Left lobe of liver (tissue), 2 donors: ENCODE data around the gene NEURL3. TPM values are rescaled to one million over a fixed set of nuclear protein-coding genes. Genes with fewer than 3 reads are reported as not detected.
A peak's percentile ranks its signal among the peaks of the same experiment; 100 is the strongest.
"Not testable (repeated sequence)": the region's sequence is repeated elsewhere in the genome, so short reads cannot be mapped to it uniquely, and the experiment has no call there.

Source experiments
- ATAC-seq: fragments of 200-7000 bp; cut with Tn5 transposase; one replicate; pipeline ENCODE4 v1.9.1; 2020; ENCODE audit warnings: mild to moderate bottlenecking, moderate library complexity
- DNase-seq: peaks from one replicate; pipeline ENCODE4 v3.0.0-alpha.2; 2020; ENCODE audit warnings: low spot score
- total RNA-seq: library from RNA; stranded (reverse); gene quantifications from one replicate; pipeline ENCODE4 v1.2.1, GENCODE V29; 2021
- donor health status: DM: no; HTN: no; CAD: no; lungs with moderate emphysema.
- donor health status: DM: no; HTN: yes; CAD: no.

Gene NEURL3
- total RNA-seq, 1 donor from 2014 or later = 0.43 TPM

DNA sequence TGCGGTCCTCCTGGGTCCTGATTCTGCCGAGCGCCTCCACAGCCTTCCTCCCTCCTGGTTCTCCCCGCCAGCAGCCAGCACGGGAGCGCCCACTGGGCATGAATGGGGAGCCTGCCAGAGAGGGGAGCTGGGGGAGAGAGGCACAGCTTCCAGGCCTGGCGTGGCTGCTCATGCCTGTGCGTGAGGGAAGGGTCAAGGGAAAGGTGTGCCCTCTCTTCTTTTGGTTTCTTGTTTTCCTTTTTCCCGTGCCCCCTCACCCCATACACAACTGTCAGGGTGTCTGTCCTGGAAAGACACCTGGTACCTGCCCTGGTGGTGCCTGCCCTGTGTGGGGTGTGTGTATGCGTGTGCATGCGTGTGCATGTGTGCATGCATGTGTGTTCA lies 4.7 kb upstream of the NEURL3 start:
- ATAC-seq (no peak), DNase-seq (no peak)

DNA sequence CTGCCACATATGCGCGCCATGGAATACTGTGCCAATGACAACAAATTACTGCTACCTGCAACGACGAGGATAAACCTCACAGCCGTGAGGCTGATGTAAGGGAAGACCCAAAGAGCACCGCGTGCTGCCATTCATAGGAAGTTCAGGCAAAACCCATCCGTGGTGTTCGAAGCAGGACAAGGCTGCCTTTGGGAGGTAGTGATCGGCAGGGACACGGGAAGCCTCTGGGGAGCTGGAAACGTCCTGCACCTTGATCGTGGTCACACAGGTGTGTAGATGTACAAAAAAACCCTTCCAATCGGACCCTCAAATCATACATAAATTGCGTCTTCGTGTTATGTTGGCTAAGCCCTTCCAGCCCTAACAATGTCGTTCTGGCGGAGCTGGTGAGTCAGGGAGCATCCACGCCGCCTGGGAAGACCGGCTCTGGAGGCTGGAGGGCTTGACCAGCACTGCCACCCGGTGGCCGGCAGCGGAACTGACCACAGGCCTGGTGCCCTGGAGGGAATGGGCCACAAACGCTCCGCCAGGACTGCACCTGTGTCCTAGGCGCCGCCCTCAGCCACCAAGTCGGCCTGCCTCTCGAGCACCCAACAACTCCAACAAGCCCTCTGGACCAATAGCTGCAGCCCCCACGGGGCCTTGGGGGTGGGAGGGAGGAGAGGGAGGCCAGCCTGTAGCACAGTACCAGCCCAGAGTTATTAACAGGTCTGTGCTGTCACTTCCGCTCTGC lies 4.1 kb upstream of the NEURL3 start:
- ATAC-seq (peak; percentile 86), DNase-seq (peak; percentile 89)

DNA sequence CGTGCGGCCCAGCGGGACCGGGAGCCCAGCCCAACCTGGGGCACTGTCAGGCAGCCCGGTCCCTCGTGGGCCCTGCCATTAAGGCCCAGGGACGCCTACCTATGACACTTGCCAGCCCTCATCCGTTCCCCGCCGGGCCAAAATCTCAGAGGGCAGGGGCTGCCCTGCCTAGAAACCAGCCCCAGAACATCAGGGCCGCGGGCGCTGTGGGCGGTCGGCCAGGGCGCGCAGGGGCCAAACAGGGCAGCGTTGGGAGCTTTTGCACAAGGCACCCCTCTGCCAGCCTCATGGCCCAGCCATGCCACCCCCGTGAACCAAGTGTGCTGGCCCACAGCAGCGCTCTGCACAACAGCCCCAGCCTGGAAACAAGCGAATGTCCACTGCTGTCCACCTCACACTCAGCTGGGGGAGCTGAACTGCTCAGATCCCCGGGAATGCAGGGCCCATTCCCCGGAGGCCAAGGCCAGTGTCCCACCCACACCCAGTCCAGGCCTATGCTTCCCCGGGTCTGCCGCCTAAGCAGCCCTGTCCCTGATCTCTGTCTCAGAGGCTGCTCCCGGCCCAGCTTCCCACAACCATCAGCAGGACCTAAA lies 3.5 kb upstream of the NEURL3 start:
- ATAC-seq (no peak), DNase-seq (no peak)

DNA sequence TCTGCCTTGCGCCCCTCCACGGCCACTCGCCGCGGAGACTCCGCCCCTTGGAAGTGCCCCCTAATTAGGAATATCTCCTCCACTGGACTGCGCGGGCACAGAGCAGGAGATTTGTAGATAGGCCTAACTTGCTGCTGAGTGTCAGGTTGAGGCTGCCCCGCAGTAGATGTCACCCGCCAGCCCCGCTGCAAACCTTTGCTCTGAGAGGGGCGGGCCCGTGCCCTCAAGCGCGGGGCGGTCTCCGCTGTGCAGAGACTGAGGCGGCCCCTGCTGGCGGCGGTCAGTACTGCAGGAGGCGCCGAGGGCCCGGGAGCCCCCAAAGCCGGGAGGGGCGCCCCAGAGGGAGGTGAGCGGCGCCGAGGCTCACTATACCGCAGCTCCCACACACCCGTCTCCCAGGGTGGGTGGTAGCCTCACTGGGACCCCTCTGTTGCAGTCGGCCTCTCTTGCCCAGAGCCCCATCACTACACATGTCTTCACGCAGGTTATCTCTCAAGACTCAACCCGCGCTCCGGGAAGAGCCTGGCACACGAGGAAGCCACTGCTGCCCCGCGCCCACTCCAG lies 2.9 kb upstream of the NEURL3 start:
- ATAC-seq = peak; percentile 82
- peak; percentile 80 for DNase-seq

DNA sequence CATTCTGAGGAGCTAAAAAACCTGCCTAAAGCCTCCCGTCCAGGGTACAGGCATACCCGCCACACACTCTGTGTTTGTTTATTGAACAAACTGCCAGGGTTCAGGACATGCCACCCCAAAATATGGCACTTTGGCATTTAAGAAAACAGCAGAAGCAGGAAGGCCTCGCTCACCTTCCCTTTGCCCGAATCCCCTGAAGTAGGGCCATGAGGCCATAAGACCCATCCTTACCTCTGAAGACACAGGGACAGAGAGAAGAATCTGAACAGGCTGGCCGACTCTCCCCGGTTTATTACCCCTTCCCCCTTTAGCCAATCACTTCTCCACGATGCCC lies 1.7 kb upstream of the NEURL3 start:
- ATAC-seq (no peak), DNase-seq (no peak)

DNA sequence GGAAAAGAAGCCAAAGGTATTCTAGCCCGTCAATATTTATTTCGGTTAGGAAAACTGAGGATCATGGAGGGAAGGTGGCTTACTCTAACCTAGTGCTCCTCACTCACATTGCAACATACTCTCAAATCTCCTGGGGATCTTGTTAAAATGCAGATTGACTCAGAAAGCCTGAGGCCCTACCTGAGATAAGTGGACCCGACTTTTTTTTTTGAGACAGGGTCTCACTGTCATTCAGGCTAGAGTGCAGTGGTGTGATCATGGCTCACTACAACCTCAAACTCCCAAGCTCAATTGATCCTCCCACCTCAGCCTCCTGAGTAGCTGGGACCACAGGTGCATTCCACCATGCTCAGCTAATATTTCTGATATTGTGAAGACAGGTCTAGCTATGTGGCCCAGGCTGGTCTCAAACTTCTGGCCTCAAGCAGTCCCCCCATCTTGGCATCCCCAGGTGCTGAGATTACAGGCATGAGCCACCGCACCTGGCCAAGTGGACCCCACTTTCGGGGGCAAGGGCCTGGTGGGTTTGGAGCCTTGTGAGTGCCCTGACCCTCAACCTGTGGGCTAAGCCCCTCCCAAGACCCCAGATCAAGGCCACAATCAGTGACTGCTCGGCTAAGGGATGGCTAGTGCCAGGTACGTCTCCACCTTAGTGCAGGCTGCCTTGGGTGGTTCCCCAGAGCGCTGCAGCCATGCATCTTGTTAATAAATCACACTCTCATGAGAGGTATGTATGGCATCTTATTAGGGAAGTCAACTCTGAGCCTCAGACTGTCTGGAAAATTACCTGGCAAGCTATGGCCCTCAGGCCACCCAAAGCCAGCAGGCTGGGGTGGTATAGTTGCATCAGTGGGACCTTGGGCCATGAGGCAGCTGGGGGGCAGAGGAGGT lies 1.1 kb upstream of the NEURL3 start:
- ATAC-seq (no peak), DNase-seq (no peak)

DNA sequence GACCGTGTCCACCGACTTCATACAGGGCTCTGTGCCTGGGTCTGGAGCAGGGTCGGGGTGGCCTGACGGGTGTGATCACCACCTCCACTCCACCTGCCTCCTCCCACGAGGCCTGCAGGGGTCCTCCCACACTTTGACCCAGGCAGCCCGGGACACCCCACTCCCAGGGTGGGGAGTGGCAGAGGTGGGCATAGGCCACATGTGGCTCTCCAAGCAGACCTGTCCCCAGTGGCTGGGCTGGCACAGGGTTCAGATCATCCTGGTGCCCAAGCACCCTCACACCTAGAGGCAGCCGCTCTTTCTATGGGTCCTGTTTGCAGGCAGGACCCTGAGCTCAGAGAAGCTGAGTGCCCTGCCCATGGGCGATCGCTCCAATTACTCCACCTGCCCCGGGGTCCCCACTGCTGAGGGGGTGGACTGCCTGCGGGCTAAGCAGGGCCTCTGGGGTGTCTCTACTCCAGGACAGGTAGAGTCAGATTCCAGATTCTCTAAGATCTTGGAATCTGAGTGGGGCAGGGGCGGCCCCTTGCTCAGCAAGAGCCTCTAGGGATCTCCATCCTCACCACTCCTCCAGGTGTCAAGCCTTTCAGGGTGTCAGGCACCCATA lies 1.4 kb downstream of the NEURL3 start:
- ATAC-seq (no peak), DNase-seq (no peak)

DNA sequence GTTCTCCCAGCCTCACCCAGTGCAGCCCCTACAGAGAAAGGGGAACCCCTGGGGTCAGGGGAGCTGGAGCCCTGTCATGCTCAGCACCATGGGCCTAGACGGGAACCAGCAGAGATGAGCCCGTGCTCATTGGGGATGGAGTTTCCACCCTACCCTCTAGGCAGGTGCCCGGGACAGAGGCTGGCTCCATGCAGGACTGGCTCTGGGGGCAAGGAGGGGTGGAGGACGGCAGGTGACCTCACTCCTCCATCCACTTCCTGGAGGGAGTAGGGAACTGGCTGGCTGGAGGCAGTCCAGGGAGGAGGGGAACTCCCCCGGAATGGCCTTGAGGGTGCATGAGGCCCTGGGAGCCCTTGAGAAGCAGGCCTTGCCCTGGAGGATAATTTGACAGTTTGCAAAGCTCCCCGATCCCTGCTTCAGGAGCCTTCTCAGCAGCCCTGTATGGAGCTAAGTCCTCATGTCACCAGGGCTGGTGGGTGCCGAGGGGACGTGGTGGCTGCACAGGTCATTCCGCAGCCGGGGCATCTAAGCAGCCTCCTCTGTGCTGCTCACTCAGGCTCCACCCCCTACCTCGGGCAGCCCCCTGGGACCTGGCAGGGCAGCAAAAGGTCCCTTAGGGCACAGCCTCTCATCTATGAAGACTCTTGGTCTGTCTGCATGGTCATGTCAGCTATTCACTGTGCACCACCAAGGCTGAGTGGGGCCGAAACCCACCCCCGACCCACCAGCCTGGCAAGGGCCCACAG lies 2.1 kb downstream of the NEURL3 start:
- no peak for DNase-seq
- no peak for ATAC-seq

DNA sequence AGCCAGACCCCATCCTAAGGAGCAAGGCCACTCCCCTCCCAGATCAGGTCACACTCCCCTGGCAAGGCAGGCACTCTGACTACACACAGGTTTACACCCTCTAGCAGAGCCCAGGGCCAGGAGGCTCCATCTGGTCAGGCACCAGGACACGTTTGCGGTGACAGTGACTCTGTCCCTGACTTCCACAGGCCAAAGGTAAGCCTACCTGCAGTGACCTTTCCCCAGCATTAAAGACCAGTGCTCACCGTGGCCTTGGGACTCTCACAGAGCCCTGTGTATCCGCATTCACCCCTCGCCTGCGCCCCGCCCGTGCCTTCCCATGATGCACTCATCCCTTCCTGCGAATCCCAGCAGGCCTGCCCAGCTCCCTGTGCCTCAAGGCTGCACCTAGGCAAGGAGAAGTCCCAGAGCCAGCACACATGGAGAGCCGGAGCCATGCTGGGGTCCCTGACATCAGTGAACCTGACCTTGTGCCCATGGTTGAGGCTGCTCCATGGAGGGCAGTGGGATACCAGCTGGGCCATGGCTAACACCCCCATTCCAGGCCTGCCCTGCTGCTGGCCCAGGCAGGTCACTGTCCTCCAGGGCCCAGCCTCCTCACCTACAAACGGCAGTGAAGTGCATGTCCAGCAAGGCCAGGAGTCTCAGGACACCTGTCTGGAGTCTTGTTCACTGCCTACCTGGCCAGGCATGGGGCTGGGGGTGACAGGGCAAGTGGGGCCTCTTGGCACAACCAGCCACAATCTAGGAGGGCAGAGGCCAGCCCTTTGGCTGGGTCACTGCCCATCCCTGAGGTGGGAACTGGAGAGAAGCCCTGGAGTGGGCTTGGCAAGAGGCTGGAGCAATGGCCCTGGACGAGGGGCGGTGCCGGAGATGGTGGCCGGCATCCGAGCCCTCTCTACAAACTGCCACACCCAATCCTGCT lies 3.0 kb downstream of the NEURL3 start:
- no peak for DNase-seq

DNA sequence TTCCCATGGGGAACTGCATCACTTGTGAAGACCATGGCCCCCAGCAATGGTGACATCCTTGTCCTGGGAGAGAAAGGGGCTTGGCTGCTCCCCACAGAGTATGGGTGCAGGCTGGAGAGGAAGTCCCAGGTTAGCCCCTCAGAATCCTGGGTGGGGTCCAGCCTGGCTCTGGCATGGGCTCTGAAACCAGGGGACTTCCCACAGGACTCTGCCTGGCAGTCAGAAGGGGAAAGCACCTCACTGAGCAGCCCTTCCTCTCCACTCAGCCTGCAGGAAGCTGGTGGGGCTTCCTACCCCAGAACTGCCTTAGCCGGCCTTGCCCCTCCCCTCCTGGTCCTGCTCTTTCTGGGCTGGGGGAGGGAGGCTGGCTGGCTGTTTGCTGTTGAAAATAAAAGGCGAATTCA lies 3.7 kb downstream of the NEURL3 start:
- ATAC-seq (no peak), DNase-seq (no peak)

More for the DNA sequence above, 3.0 kb downstream of the NEURL3 start:
- peak; percentile 11 for ATAC-seq

DNA sequence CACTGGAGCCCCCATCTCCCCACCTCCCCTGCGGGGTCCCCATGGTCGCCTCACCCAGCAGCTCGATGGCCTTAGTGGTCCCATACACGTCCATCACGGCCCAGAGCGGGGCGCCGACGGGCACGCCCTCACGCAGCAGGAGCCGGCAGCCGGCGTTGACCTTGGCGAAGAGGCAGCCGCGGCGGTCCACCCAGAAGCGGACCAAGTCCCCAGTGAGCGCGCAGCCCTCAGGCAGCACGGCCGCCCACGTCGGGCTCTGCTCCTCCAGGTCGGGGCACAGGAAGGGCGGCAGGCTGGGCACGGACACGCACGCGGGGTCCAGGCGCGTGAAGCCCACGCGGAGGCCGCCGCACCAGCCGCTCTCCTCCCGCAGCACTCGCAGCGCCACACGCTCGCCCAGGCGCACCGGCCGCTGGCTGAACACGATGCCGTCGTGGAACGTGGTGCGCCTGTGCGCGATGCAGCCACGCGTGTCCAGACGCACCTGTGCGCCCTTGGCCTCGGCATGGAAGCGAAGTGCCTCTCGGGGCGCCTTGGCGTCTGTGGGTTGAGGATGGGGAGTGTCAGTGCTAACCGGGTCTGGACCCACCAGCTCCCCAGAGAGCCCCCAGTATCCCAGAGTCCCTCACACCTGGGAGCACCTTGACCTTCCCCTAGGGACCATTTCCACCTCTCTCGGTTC lies 4.6 kb downstream of the NEURL3 start:
- ATAC-seq = no peak
- no peak for DNase-seq

DNA sequence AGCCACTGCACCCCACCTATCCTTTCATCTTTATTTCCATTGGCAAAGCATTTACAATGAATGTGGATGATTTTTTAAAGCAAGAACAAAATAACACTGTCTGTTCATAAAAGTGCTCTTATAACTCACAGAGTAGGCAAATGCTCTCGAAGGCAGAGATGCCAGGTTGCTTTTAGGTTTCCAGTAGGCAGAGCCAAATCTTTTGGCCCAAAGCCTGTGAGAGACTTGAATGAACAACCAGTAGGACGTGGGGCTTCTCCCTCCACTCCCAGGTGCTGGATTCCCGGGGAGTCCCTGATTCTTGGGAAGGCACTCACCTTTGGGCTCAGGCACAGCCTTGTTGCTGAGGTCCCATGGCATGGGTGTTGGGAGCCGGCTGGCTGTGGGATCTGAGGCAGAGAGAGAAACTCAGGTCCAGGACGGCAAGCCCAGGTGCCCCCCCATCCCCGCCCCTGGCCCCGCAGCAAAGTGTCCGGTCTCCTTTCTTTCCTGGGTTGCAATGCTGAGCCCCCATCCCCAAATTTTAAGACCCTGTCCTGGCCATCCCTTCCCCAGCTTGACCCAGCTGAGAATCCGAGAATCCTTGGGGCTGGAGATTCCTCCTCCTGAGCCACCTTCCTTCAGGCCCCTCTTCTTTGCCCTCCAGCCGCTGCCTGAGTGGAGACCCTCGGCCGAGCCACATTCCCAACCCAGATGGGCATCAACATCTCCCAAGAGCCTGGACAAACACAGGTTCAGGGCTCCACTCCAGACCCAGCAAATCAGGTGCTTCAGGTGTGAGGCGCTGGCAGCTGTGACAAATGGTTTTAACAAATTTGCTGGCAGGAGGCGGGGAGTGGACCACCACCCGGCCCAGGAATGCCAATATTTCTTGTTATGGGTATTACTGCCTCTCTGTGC lies 5.8 kb downstream of the NEURL3 start:
- DNase-seq = no peak

DNA sequence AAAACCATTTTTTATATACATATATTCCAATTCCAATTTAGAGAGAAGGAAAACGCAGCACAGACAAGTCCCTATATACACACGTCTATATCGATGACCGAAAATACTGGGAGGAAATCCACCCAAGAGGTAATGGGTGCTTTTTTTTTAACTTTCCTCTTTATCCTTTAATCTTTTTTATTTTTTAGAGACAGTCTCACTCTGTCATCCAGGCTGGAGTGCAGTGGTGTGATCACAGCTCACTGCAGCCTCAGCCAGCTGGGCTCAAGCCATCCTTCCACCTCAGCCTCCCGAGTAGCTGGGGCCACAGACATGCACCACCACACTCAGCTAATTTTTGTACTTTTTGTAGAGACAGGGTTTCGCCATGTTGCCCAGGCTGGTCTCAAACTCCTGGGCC lies 6.5 kb downstream of the NEURL3 start:
- ATAC-seq, DNase-seq: not testable (repeated sequence)

More for the DNA sequence above, 5.8 kb downstream of the NEURL3 start:
- ATAC-seq = no peak

DNA sequence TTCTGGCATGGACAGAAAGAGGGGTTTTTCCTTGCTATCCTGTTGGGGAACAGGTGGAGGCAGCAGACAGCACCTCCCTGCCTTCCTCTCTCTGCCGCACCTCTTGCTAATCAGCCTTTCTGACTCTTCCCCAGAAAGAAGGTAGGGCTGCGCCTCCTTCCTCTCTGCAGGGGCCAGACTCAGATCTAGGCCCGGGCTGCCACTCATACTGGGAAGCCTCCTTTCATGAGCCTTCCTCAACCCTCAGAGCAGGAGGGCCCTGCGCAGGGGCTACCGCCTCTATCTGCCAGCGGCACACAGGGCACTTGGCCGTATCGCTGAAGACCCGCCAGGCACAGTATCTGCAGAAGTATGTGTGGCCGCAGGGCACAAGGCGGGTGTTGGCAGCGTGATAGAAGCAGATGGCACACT lies 7.1 kb downstream of the NEURL3 start:
- DNase-seq = no peak
- no peak for ATAC-seq

DNA sequence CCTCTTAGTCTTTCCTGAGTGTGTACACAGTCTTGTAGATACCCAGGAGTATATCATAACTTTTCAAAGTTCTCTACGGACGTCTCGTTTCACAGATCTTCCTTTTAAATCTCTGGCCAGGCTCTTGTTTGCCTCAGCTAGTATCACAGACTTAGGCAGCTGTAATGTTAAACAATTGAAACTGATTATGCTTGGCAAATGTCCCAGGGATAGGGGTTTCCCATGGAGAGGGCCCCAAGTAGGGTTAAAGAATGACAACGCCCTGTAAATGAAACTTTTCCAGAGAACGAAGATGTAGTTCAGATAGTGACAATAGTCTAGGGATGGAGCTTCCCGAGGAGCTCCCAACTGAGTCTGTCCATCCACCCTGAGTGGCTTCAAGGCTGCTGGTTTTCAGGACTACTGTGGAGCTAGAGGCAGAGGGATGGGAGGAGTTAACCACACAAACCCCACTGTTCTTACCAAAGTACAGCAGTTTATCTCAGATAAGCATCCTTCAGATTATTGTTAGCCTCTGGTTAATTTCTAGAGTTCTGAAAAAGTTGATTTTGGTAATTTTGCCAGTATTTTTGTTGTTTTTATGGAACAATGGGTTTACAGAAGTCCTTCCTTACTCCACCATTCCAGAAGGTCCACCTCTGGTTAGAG lies 9.1 kb downstream of the NEURL3 start:
- ATAC-seq (no peak), DNase-seq (no peak)

DNA sequence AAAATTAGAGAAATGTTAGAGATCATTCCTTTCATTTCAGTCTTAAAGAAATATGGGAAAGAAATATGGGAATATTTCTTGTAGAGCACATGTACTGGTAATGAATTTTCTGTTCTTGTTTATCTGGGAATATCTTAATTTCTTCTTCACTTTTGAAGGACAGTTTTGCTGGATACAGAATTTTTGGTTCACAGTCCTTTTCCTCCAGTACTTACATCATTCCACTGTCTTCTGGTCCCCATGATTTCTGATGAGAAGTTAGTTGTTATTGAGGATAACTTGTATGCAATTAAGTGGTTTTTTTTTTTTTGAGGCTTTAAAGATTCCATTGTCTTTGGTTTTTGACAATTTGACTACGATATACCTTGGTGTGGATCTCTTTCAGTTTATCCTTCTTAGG lies 11.0 kb downstream of the NEURL3 start:
- ATAC-seq (no peak), DNase-seq (no peak)

DNA sequence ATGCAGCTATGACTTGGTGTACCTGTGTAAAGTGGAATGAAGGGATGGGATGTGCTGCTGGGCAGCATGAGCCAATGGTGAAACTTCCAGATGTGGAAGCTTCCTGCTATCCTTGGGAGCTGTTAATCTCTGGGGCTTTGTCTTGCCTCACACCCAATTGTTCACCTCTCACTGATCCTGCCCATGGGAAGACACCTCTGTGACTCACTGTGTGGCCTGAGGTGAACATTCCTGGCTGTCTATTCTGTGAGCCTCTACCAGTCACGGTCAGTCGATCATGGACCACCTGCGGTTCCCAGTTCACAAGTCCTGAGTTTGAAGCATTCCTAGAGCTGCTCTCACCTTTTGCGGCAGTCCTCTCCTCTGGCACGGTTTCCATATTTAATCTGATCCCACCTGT lies 12.1 kb downstream of the NEURL3 start:
- DNase-seq = no peak
- ATAC-seq = no peak
